Bronchial epithelial cell (primary cell): ENCODE measurements around the gene TLL2. TPM values are rescaled to one million over a fixed set of nuclear protein-coding genes. Genes with fewer than 3 reads are reported as not detected.

ENCODE experiments used
- DNase-seq: peaks from one replicate; pipeline ENCODE4 v3.0.0-alpha.2; 2010; ENCODE audit warnings: low read depth
- FAIRE-seq: peaks from 2 replicates; lab custom pipeline; 2011; peaks lifted over from hg19 to GRCh38; lab: Jason Lieb, UNC
- H3K27me3 ChIP-seq: 2 replicates; pipeline ENCODE4 v1.5.1; 2011; ENCODE audit warnings: low read length; ENCODE audit not compliant: control insufficient read depth, insufficient read depth
- H3K36me3 ChIP-seq: 2 replicates; pipeline ENCODE4 v1.5.1; 2011; ENCODE audit warnings: low read length; ENCODE audit not compliant: control insufficient read depth, insufficient read depth
- H3K4me3 ChIP-seq: 2 replicates; pipeline ENCODE4 v1.5.1; 2011; ENCODE audit warnings: mild to moderate bottlenecking, low read depth, low read length, control low read depth
- CTCF ChIP-seq: IDR thresholded peaks from 2 replicates; pipeline ENCODE4 v1.5.1; 2011; ENCODE audit warnings: mild to moderate bottlenecking, moderate library complexity, low read length, control low read depth, inconsistent platforms; ENCODE audit not compliant: insufficient read depth, severe bottlenecking
- total RNA-seq: library from RNA; depleted of rRNA; stranded (reverse); fragments of >200 nt; gene quantifications from 2 replicates; pipeline ENCODE4 v1.2.1, GENCODE V29; 2014

TLL2 gene
- total RNA-seq, 1 donor from 2014 or later: 0.26 TPM

GRCh38 chr10:96431211-96431970 lies 82.3 kb downstream of the TLL2 start:
- H3K36me3 ChIP-seq: no peaks in the 10 kb centered on the region
- DNase-seq: no peak
- FAIRE-seq: no peak
- TF ChIP-seq CTCF: no peak
- H3K27me3 ChIP-seq: no peaks in the 10 kb centered on the region
- H3K4me3 ChIP-seq: no peak overlapping the region

- Histone ChIP-seq H3K4me3 (no peak overlapping the region), H3K36me3 (no peaks in the 10 kb centered on the region), H3K27me3 (no peaks in the 10 kb centered on the region)
- no peak for TF ChIP-seq CTCF
- no peak for FAIRE-seq
- no peak for DNase-seq
Measured at GRCh38 chr10:96427291-96427690, 86.4 kb downstream of the TLL2 start.

GRCh38 chr10:96422525-96422924 lies 91.2 kb downstream of the TLL2 start:
- H3K4me3 ChIP-seq: no peak overlapping the region
- DNase-seq (no peak), FAIRE-seq (no peak)
- no peak for TF ChIP-seq CTCF
- no peaks in the 10 kb centered on the region for H3K36me3 ChIP-seq
- peaks cover under 1% of the 10 kb centered on the region for H3K27me3 ChIP-seq

- DNase-seq (no peak), FAIRE-seq (no peak)
- peaks cover 3% of the 10 kb centered on the region for H3K27me3 ChIP-seq
- no peak for TF ChIP-seq CTCF
- no peaks in the 10 kb centered on the region for H3K36me3 ChIP-seq
- H3K4me3 ChIP-seq: no peak overlapping the region
Measured at GRCh38 chr10:96421995-96422394, 91.7 kb downstream of the TLL2 start.

- DNase-seq: no peak
- FAIRE-seq: no peak
- Histone ChIP-seq H3K4me3 (no peak overlapping the region), H3K27me3 (peaks cover 3% of the 10 kb centered on the region), H3K36me3 (no peaks in the 10 kb centered on the region)
- no peak for TF ChIP-seq CTCF
Measured at GRCh38 chr10:96420228-96421009, 93.3 kb downstream of the TLL2 start.
